H1 (cell line): Measurements from ENCODE around the gene GAREM2. TPM values are rescaled to one million over a fixed set of nuclear protein-coding genes. Genes with fewer than 3 reads are reported as not detected.

Experiments used
- CTCF ChIA-PET: fragments of 300-600 bp; sonication (Branson Sonifier 250); formaldehyde crosslinking; loops from one replicate; lab custom pipeline; 2021; ENCODE audit not compliant: partially characterized antibody; lab: Charles Lee
- POLR2A ChIA-PET: fragments of 300-600 bp; sonication (Branson Sonifier 250); formaldehyde crosslinking; loops from one replicate; lab custom pipeline; 2021; ENCODE audit warnings: inconsistent platforms; ENCODE audit not compliant: partially characterized antibody; lab: Charles Lee
- DNase-seq, 2 experiments: peaks; one replicate each; pipeline versions ENCODE4 v3.0.0 to v3.0.0-alpha.2; 2010 to 2022; ENCODE audit warnings: low spot score in 2 of 2, low read depth in 1 of 2, mixed read lengths in 1 of 2
- FAIRE-seq: peaks from 2 replicates; lab custom pipeline; 2011; peaks lifted over from hg19 to GRCh38; lab: Jason Lieb, UNC
- H2AFZ ChIP-seq: 2 replicates; pipeline ENCODE4 v1.8.1; 2012; ENCODE audit warnings: low read length, inconsistent platforms
- H2AK5ac ChIP-seq: 2 replicates; pipeline ENCODE4 v1.6.1; 2013; ENCODE audit warnings: low read depth, low read length
- H2BK120ac ChIP-seq: replicated peaks from 2 replicates; pipeline ENCODE3; 2013; ENCODE audit warnings: low read depth, low read length, inconsistent platforms
- H2BK12ac ChIP-seq: 2 replicates; pipeline ENCODE4 v1.6.1; 2013; ENCODE audit warnings: low read depth, low read length
- H2BK15ac ChIP-seq: 2 replicates; pipeline ENCODE4 v1.6.1; 2013; ENCODE audit warnings: low read length
- H2BK20ac ChIP-seq: 2 replicates; pipeline ENCODE4 v1.6.1; 2013; ENCODE audit warnings: low read length
- H2BK5ac ChIP-seq: 2 replicates; pipeline ENCODE4 v1.6.1; 2013; ENCODE audit warnings: low read depth, low read length
- H3K14ac ChIP-seq: 2 replicates; pipeline ENCODE4 v1.6.1; 2013; ENCODE audit warnings: inconsistent platforms; ENCODE audit not compliant: insufficient read length
- H3K18ac ChIP-seq: 2 replicates; pipeline ENCODE4 v1.6.1; 2013; ENCODE audit warnings: low read length; ENCODE audit errors: extremely low read depth
- H3K23ac ChIP-seq: 2 replicates; pipeline ENCODE4 v1.6.1; 2013; ENCODE audit warnings: inconsistent platforms; ENCODE audit not compliant: insufficient read length
- H3K23me2 ChIP-seq: 2 replicates; pipeline ENCODE4 v1.6.1; 2013; ENCODE audit warnings: low read depth, low read length
- H3K27ac ChIP-seq: 2 replicates; pipeline ENCODE4 v1.6.1; 2011; ENCODE audit warnings: low read depth, low read length, inconsistent platforms
- H3K27me3 ChIP-seq, 4 experiments: replicated peaks in 1 of 4; 1 replicate in 1 of 4; 2 replicates in 3 of 4; pipeline versions ENCODE4 v1.6.1 to v1.8.1; 2011 to 2013; ENCODE audit warnings: low read length in 3 of 4, mild to moderate bottlenecking in 3 of 4, inconsistent platforms in 2 of 4, mixed read lengths in 2 of 4, moderate library complexity in 1 of 4; ENCODE audit not compliant: control insufficient read depth in 3 of 4, insufficient read depth in 3 of 4; ENCODE audit errors: extremely low read depth in 1 of 4
- H3K36me3 ChIP-seq, 4 experiments: 2 replicates each; pipeline versions ENCODE4 v1.6.1 to v1.8.1; 2011 to 2013; ENCODE audit warnings: mild to moderate bottlenecking in 4 of 4, low read length in 3 of 4, moderate library complexity in 2 of 4, control low read depth in 1 of 4, inconsistent platforms in 1 of 4; ENCODE audit not compliant: insufficient read depth in 4 of 4, control insufficient read depth in 2 of 4
- H3K4ac ChIP-seq: replicated peaks from 2 replicates; pipeline ENCODE3; 2013; ENCODE audit warnings: low read length, low read depth, mixed read lengths, inconsistent platforms; ENCODE audit not compliant: insufficient read length
- H3K4me1 ChIP-seq, 4 experiments: replicated peaks in 1 of 4; 1 replicate in 1 of 4; 2 replicates in 3 of 4; pipeline versions ENCODE4 v1.6.1 to v1.8.1; 2011 to 2013; ENCODE audit warnings: low read length in 3 of 4, inconsistent platforms in 2 of 4, mixed read lengths in 1 of 4; ENCODE audit not compliant: insufficient read depth in 4 of 4, control insufficient read depth in 3 of 4
- H3K4me2 ChIP-seq, 2 experiments: 2 replicates each; pipeline versions ENCODE4 v1.6.1 to v1.8.1; 2011 to 2013; ENCODE audit warnings: low read depth in 2 of 2, low read length in 2 of 2, control low read depth in 1 of 2, inconsistent platforms in 1 of 2, mild to moderate bottlenecking in 1 of 2; ENCODE audit not compliant: insufficient read depth in 1 of 2
- H3K4me3 ChIP-seq, 4 experiments: fragments of 200-600, 300-600 bp in 1 of 4; sonication (generic), shearing (Covaris generic), sonication (Bioruptor Twin) in 1 of 4; 2 replicates each; pipeline versions ENCODE4 v1.5.1 to v1.8.1; 2011 to 2016; ENCODE audit warnings: low read length in 4 of 4, low read depth in 3 of 4, control low read depth in 2 of 4, inconsistent platforms in 2 of 4, mild to moderate bottlenecking in 2 of 4, mixed read lengths in 1 of 4, moderate library complexity in 1 of 4; ENCODE audit not compliant: insufficient read depth in 2 of 4; ENCODE audit errors: extremely low read depth in 1 of 4
- H3K56ac ChIP-seq: replicated peaks from 2 replicates; pipeline ENCODE3; 2013; ENCODE audit warnings: low read depth, mild to moderate bottlenecking, mixed read lengths, low read length, inconsistent platforms; ENCODE audit not compliant: insufficient read length
- H3K79me1 ChIP-seq: 2 replicates; pipeline ENCODE4 v1.6.1; 2013; ENCODE audit warnings: low read depth, low read length, control low read depth
- H3K79me2 ChIP-seq, 2 experiments: 2 replicates each; pipeline versions ENCODE4 v1.6.1 to v1.8.1; 2012 to 2013; ENCODE audit warnings: low read length in 2 of 2, mild to moderate bottlenecking in 2 of 2, inconsistent platforms in 1 of 2; ENCODE audit not compliant: insufficient read depth in 2 of 2, control insufficient read depth in 1 of 2
- H3K9ac ChIP-seq, 4 experiments: replicated peaks in 1 of 4; 1 replicate in 1 of 4; 2 replicates in 3 of 4; pipeline versions ENCODE4 v1.6.1 to v1.8.1; 2011 to 2013; ENCODE audit warnings: low read depth in 3 of 4, low read length in 3 of 4, control low read depth in 2 of 4, mild to moderate bottlenecking in 2 of 4, moderate library complexity in 2 of 4, inconsistent platforms in 1 of 4; ENCODE audit errors: extremely low read depth in 1 of 4
- H3K9me3 ChIP-seq, 2 experiments: 2 replicates each; pipeline versions ENCODE4 v1.6.1 to v1.8.1; 2012 to 2013; ENCODE audit warnings: mild to moderate bottlenecking in 2 of 2, moderate library complexity in 2 of 2, control low read depth in 1 of 2, inconsistent platforms in 1 of 2, low read depth in 1 of 2, low read length in 1 of 2, mixed read lengths in 1 of 2; ENCODE audit not compliant: insufficient read depth in 2 of 2
- H4K20me1 ChIP-seq, 2 experiments: replicated peaks in 1 of 2; 2 replicates each; pipeline versions ENCODE3 to v1.8.1; 2011 to 2013; ENCODE audit warnings: inconsistent platforms in 2 of 2, low read length in 2 of 2, mild to moderate bottlenecking in 1 of 2; ENCODE audit not compliant: insufficient read depth in 2 of 2, control insufficient read depth in 1 of 2
- H4K5ac ChIP-seq: 2 replicates; pipeline ENCODE4 v1.6.1; 2013; ENCODE audit warnings: low read length, low read depth, mixed read lengths, inconsistent platforms; ENCODE audit not compliant: insufficient read length
- H4K8ac ChIP-seq: 2 replicates; pipeline ENCODE4 v1.8.0; 2013; ENCODE audit warnings: mild to moderate bottlenecking, moderate library complexity, low read length, inconsistent platforms; ENCODE audit not compliant: insufficient read depth; ENCODE audit errors: extremely low read depth
- H4K91ac ChIP-seq: replicated peaks from 2 replicates; pipeline ENCODE3; 2013; ENCODE audit warnings: low read length, mixed read lengths, inconsistent platforms; ENCODE audit not compliant: insufficient read length
- BCL11A ChIP-seq, 2 experiments: IDR thresholded peaks; one replicate each; pipeline ENCODE4 v1.6.1; 2011; ENCODE audit warnings: low read depth in 2 of 2, low read length in 2 of 2, mild to moderate bottlenecking in 2 of 2
- CREB1 ChIP-seq: IDR thresholded peaks from 2 replicates; pipeline ENCODE4 v1.6.1; 2012; ENCODE audit warnings: inconsistent platforms
- SRF ChIP-seq: IDR thresholded peaks from 2 replicates; pipeline ENCODE4 v1.6.1; 2011; ENCODE audit warnings: mild to moderate bottlenecking, low read depth, low read length, moderate library complexity
- WGBS, 2 experiments: shearing (Covaris generic) in 1 of 2; methylation state at CpG; one replicate each; pipeline versions ENCODE4 v1.1.6 to v1.1.7; 2013 to 2015; ENCODE audit warnings: low lambda C conversion rate in 2 of 2, mixed read lengths in 2 of 2, inconsistent platforms in 1 of 2, low coverage in 1 of 2, missing lambda C conversion rate in 1 of 2; ENCODE audit not compliant: insufficient replicate concordance in 2 of 2, insufficient coverage in 1 of 2, insufficient read length in 1 of 2; ENCODE audit errors: extremely low coverage in 1 of 2, missing lambda C conversion rate in 1 of 2; 5-methylcytosine and 5-hydroxymethylcytosine counted together
- polyA plus RNA-seq, 7 experiments: library from polyadenylated mRNA; depleted of rRNA in 3 of 7; stranded (reverse) in 5 of 7; unstranded in 2 of 7; fragments of >200 nt in 5 of 7; fragments of 200-250 nt in 2 of 7; gene quantifications; 1 replicate in 5 of 7; 2 replicates in 1 of 7; 4 replicates in 1 of 7; pipeline versions ENCODE4 v1.2.1 to v1.2.3, GENCODE V29; 2011 to 2013; ENCODE audit warnings: missing spikeins in 2 of 7, mixed read lengths in 2 of 7
- total RNA-seq: library from RNA; stranded (reverse); fragmentation: NEBNext Ultra II Directional; extraction: Animal tissue kit (Norgen Biotek cat#: 25700); gene quantifications from 2 replicates; pipeline ENCODE4 v1.2.1, GENCODE V29; 2021

The GAREM2 gene
- total and polyA plus RNA-seq, 2 of the 8 experiments (the other 6 are each of a cell fraction or from before 2014, with no cell fraction given), result 19.9 TPM

GRCh38 chr2:26191316-26192159 is 18.6 kb downstream of the GAREM2 start:
- H2BK20ac ChIP-seq, result no peak overlapping the region
- H2BK12ac ChIP-seq, result no peak overlapping the region
- H3K4me2 ChIP-seq, result no peak overlapping the region
- no peak overlapping the region for H2BK120ac ChIP-seq
- no peak overlapping the region for H3K27ac ChIP-seq
- H3K36me3 ChIP-seq, result peaks cover 6 to 58% (median 38%) of the 10 kb centered on the region in 4 experiments; a peak in 6 of 8 replicates
- ChIA-PET POLR2A (interaction anchor here (0.5 to 2.0 kb wide), 7 partner anchors 8 to 1222 kb away, joined by 3 to 9 read pairs (median 4); partner anchors contain the start of genes HADHA and HADHB), CTCF (interaction anchor here (0.6 to 2.6 kb wide), 8 partner anchors 13 to 764 kb away, joined by 3 to 13 read pairs (median 3); no protein-coding TSS in a partner anchor)
- no peak overlapping the region for H2BK5ac ChIP-seq
- H3K79me2 ChIP-seq, result no peaks in the 10 kb centered on the region
- no peak overlapping the region for H3K14ac ChIP-seq
- no peaks in the 10 kb centered on the region for H3K27me3 ChIP-seq
- no peak overlapping the region for H4K8ac ChIP-seq
- no peaks in the 10 kb centered on the region for H3K79me1 ChIP-seq
- peaks cover 2 to 3% of the 10 kb centered on the region in 2 experiments for H4K20me1 ChIP-seq
- H2AFZ ChIP-seq, result no peak overlapping the region
- no peak for FAIRE-seq
- no peak overlapping the region for H4K5ac ChIP-seq
- H3K9me3 ChIP-seq, result no peaks in the 10 kb centered on the region
- H2AK5ac ChIP-seq, result no peak overlapping the region
- no peak overlapping the region for H4K91ac ChIP-seq
- H3K23ac ChIP-seq, result no peak overlapping the region
- WGBS, 2 experiments, result 95% methylated on average over 20 of the region's 20 CpGs; no CpG with 5 or more reads in 1 of the 2 experiments
- H3K56ac ChIP-seq, result no peak overlapping the region
- no peaks in the 10 kb centered on the region; a peak in 1 of 7 replicates for H3K4me1 ChIP-seq
- no peak overlapping the region for H3K18ac ChIP-seq
- no peak overlapping the region for H3K4me3 ChIP-seq
- DNase-seq, result peak in 1 of 2 experiments; percentile 51
- H3K23me2 ChIP-seq, result no peaks in the 10 kb centered on the region
- no peak overlapping the region; a peak in 1 of 7 replicates for H3K9ac ChIP-seq
- no peak overlapping the region for H2BK15ac ChIP-seq
- H3K4ac ChIP-seq, result no peak overlapping the region
- TF ChIP-seq BCL11A (IDR thresholded peaks at IDR 0.05; ENCODE audit: low read depth in 2 of 2, low read length in 2 of 2) (no peak), SRF (no peak), CREB1 (no peak)
